ENCODE measurements around the gene PTPRE. TPM values are rescaled to one million over a fixed set of nuclear protein-coding genes. Genes with fewer than 3 reads are reported as not detected.
"Not testable (repeated sequence)": the region's sequence is repeated elsewhere in the genome, so short reads cannot be mapped to it uniquely, and the experiment has no call there.

The PTPRE gene
- total RNA-seq, 1 donor from 2014 or later, result 2.6 TPM

DNA sequence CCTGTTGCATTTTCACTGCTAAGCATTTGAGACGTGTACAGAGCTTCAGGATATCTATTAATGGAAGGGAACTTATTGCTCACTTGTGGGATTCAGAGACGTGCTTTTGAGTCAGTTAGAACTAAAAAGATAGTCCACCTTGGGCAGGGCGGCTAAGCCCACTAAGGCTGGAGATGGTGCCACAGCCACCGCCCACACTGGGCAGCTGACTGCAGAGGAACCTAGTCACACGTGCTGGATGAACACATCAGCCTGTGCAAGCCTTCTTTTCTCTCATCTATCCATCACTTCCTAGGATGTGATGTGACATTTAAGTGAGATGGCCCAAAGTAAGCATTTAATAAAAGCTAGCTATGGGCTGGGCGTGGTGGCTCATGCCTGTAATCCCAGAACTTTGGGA, 78.0 kb downstream of the PTPRE start:
- Mint-ChIP-seq H3K27me3 (ENCODE audit: low read depth) (no peaks in the 10 kb centered on the region), H3K4me1 (peaks cover 17% of the 10 kb centered on the region), H3K27ac (no peak overlapping the region), H3K36me3 (peaks cover 1% of the 10 kb centered on the region), H3K4me3 (no peak overlapping the region), H3K9me3 (peaks cover 4% of the 10 kb centered on the region)
- TF ChIP-seq, protein P1, sequence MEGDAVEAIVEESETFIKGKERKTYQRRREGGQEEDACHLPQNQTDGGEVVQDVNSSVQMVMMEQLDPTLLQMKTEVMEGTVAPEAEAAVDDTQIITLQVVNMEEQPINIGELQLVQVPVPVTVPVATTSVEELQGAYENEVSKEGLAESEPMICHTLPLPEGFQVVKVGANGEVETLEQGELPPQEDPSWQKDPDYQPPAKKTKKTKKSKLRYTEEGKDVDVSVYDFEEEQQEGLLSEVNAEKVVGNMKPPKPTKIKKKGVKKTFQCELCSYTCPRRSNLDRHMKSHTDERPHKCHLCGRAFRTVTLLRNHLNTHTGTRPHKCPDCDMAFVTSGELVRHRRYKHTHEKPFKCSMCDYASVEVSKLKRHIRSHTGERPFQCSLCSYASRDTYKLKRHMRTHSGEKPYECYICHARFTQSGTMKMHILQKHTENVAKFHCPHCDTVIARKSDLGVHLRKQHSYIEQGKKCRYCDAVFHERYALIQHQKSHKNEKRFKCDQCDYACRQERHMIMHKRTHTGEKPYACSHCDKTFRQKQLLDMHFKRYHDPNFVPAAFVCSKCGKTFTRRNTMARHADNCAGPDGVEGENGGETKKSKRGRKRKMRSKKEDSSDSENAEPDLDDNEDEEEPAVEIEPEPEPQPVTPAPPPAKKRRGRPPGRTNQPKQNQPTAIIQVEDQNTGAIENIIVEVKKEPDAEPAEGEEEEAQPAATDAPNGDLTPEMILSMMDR (IDR thresholded peaks at IDR 0.05; ENCODE audit: unreplicated experiment), result no peak
- no peak for DNase-seq (ENCODE audit: low spot score in 2 of 2, unreplicated experiment in 2 of 2)

DNA sequence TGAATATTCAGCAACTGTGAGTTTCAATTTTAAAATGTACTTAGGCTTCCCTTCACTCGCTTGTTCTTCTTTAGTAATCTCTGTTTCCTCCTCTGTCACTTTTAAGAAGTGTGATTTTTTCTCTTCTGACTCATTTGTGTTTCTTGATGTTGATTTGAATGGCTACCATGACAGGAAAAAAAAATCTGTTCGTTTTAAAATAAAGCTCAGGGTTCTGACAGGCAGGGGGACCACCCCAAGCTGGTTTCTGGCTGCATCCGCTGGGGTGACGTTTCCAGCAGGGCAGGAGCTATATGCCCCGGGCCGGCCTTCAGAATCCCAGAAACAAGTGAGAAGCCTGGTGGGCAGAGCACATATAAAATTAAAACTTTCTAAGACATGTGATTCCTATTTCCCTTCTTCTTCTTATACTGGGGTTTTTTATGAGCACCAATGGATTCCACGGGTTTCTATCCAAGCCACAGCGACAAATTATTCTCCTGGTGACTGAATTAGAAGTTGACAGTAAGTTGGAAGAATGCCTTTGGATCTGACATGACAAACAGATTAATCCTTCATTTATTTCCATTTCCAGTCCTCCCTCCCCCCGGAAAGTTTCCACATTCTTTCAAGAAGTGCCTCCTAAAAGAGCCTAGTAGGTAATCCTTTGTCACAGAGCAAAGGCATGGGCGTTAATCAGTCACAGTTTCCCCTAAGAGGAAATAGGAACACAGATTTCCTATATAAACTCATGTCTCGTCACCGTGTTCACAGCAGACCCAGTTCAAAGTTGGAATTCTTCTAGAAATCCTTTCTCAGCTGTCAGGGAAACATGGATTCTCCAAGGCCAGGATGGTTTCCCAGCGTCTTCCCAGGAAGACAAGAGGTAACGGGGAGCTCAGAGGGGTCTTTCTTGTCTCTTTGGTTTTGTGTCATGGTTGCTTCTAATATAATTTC, 79.9 kb downstream of the PTPRE start:
- Mint-ChIP-seq H3K9me3 (no peaks in the 10 kb centered on the region), H3K4me1 (peaks cover 30% of the 10 kb centered on the region), H3K27me3 (ENCODE audit: low read depth) (no peaks in the 10 kb centered on the region), H3K36me3 (no peaks in the 10 kb centered on the region), H3K27ac (no peak overlapping the region), H3K4me3 (no peak overlapping the region)
- TF ChIP-seq, protein P1 (IDR thresholded peaks at IDR 0.05; ENCODE audit: unreplicated experiment), result no peak
- no peak for DNase-seq (ENCODE audit: low spot score in 2 of 2, unreplicated experiment in 2 of 2)

DNA sequence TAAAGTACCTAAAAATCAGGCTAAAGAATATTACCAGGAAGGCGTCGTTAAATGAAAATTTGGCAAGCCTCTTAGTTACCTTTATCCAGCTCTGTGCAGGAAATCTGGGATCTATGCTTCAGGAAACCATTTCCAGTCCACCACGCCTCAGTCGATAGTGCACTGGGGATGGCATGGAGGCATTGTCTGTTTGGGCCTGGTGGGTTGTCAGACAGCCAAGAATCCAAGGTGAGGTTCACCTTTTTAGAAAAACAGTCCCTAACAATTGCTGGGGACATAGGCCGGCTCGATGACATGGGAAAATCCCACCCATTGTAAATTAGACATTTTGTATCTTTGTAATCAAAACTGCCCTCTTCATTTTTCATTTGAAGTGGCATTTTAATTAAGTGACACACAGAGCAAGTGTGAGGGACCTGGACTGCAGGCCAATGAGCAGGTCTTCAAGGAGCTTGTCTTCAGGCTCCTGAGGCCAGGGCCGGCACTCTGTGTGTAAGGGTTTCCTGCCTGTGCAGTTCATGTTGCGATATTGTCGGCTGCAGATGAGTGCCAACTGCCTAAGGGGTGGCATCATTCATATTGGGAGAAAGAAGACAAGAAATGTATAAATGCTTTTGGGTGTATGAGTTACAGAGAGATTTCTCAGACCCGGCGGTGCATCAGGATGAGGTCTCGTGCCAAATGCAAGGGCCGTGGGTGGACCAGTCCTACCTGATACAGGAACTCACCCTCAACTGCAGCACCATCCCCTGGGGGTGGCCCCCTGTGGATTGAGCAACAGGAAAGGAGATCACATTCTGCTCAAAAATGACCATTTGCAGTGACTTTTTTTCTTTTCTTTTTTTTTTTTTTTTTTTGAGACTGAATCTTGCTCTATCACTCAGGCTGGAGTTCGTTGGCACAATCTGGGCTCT, 80.8 kb downstream of the PTPRE start:
- no peak for DNase-seq (ENCODE audit: low spot score in 2 of 2, unreplicated experiment in 2 of 2)
- Mint-ChIP-seq H3K36me3 (no peaks in the 10 kb centered on the region), H3K4me1 (peaks cover 32% of the 10 kb centered on the region), H3K4me3 (no peak overlapping the region), H3K27ac (no peak overlapping the region), H3K9me3 (no peaks in the 10 kb centered on the region), H3K27me3 (ENCODE audit: low read depth) (no peaks in the 10 kb centered on the region)
- TF ChIP-seq, protein P1 (IDR thresholded peaks at IDR 0.05; ENCODE audit: unreplicated experiment), result no peak

DNA sequence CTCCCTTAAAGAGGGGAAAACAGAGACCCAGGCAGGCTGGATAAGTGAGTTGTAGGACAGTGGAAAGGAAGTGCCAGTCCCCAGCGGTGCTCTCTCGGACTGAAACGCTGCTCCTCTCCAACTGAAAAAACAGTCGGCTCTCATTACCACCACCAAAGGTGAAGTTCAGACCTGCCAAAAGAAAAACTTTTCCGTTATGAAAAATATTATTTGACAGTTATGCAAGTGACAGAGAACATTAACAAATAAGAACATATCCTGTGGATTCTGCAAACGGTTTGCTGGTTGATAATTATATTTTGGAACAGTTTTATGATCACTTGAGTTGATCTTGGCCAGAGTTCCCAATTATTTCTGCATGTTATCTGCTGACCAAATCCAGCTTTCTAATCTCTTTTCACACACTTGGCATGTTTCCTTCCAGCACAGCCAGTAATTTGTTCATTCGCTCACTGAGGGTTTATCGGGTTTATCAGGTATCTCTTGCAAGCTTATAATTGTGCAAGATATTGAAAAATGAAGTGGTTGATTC, 82.6 kb downstream of the PTPRE start:
- H3K27ac Mint-ChIP-seq, result no peak overlapping the region
- no peaks in the 10 kb centered on the region for H3K9me3 Mint-ChIP-seq
- no peaks in the 10 kb centered on the region for H3K36me3 Mint-ChIP-seq
- no peak for DNase-seq (ENCODE audit: low spot score in 2 of 2, unreplicated experiment in 2 of 2)
- no peak overlapping the region for H3K4me3 Mint-ChIP-seq
- H3K27me3 Mint-ChIP-seq (ENCODE audit: low read depth), result no peaks in the 10 kb centered on the region
- peaks cover 42% of the 10 kb centered on the region for H3K4me1 Mint-ChIP-seq
- TF ChIP-seq, protein P1 (IDR thresholded peaks at IDR 0.05; ENCODE audit: unreplicated experiment), result no peak

DNA sequence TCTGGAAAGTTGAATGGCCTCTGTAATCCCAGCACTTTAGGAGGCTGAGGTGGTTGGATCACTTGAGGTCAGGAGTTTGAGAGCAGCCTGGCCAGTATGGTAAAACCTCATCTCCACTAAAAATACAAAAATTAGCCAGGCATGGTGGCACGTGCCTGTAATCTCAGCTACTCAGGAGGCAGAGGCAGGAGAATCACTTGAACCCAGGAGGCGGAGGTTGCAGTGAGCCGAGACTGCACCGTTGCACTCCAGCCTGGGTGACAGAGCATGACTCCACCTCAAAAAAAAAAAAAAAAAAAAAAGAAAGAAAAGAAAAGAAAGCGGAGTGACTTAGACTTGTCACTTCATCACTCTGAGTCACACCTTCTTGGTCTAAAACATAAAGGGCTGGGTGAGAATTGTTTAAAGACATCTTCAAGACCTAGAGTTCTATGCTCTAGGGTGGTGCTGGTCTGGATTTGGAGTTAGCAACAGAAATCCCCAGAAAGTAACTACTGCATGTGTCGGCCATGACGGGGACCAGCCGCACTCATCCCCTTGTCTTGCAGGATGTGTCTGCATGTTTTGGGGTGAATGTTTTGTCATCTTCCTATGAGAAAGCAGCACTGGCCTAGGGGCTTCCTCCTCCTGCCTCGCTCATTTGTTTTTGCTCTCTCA, 83.4 kb downstream of the PTPRE start:
- not testable (repeated sequence) for H3K36me3 Mint-ChIP-seq; DNase-seq (ENCODE audit: low spot score in 2 of 2, unreplicated experiment in 2 of 2); H3K4me3 Mint-ChIP-seq; H3K27me3 Mint-ChIP-seq (ENCODE audit: low read depth); H3K27ac Mint-ChIP-seq; H3K9me3 Mint-ChIP-seq
- H3K4me1 Mint-ChIP-seq, result peaks cover 42% of the 10 kb centered on the region

Measured in mesothelial cell of epicardium (in vitro differentiated cells).